KMS-11 (cell line): ENCODE results near the gene SEC14L3.

ENCODE experiments used
- H2AFZ ChIP-seq: fragments of 200-600 bp; sonication (generic); 2 replicates; pipeline ENCODE4 v1.6.1; 2016; ENCODE audit warnings: antibody characterized with exemption, mixed run types, low read depth
- H3K27ac ChIP-seq: fragments of 200-600 bp; sonication (generic); 2 replicates; pipeline ENCODE4 v1.6.1; 2016; ENCODE audit warnings: mild to moderate bottlenecking, mixed run types
- H3K27me3 ChIP-seq: fragments of 200-600 bp; sonication (generic); 2 replicates; pipeline ENCODE4 v1.6.1; 2017; ENCODE audit warnings: mild to moderate bottlenecking, low read depth, mixed run types, moderate library complexity; ENCODE audit not compliant: insufficient read depth
- H3K36me3 ChIP-seq: fragments of 200-600 bp; sonication (generic); 2 replicates; pipeline ENCODE4 v1.6.1; 2017; ENCODE audit warnings: mild to moderate bottlenecking, mixed run types; ENCODE audit not compliant: insufficient read depth
- H3K4me1 ChIP-seq: fragments of 200-600 bp; sonication (generic); 2 replicates; pipeline ENCODE4 v1.6.1; 2016; ENCODE audit warnings: mild to moderate bottlenecking, low read depth, mixed run types; ENCODE audit not compliant: poor library complexity, severe bottlenecking
- H3K4me2 ChIP-seq: fragments of 200-600 bp; sonication (generic); 2 replicates; pipeline ENCODE4 v1.7.0; 2016; ENCODE audit warnings: mild to moderate bottlenecking, mixed run types
- H3K4me3 ChIP-seq: fragments of 200-600 bp; sonication (generic); IDR thresholded peaks from 2 replicates; pipeline ENCODE4 v1.6.1; 2017; ENCODE audit warnings: low read depth, low read length, mixed read lengths; ENCODE audit not compliant: insufficient read depth
- H3K79me2 ChIP-seq: fragments of 200-600 bp; sonication (generic); 2 replicates; pipeline ENCODE4 v1.6.1; 2016; ENCODE audit warnings: low read depth, mixed run types; ENCODE audit not compliant: insufficient read depth
- H3K9ac ChIP-seq: fragments of 200-600 bp; sonication (generic); 2 replicates; pipeline ENCODE4 v1.6.1; 2016; ENCODE audit warnings: mild to moderate bottlenecking, mixed run types
- H4K20me1 ChIP-seq: fragments of 200-600 bp; sonication (generic); 2 replicates; pipeline ENCODE4 v1.6.1; 2016; ENCODE audit warnings: mild to moderate bottlenecking, mixed run types; ENCODE audit not compliant: insufficient read depth
- CTCF ChIP-seq: fragments of 200-600 bp; sonication (generic); conservative IDR thresholded peaks from 2 replicates; pipeline ENCODE4 v1.6.1; 2017; ENCODE audit warnings: low read depth, mild to moderate bottlenecking, antibody characterized with exemption, low read length, moderate library complexity, mixed read lengths

SEC14L3 gene

GRCh38 chr22:30508216-30508615, 36.4 kb upstream of the SEC14L3 start:
- no peak overlapping the region for H3K9ac ChIP-seq
- H4K20me1 ChIP-seq: no peaks in the 10 kb centered on the region
- H3K27me3 ChIP-seq: no peaks in the 10 kb centered on the region; the same call in 1 of the 2 replicates
- H3K4me3 ChIP-seq: no peak overlapping the region
- H3K27ac ChIP-seq: no peak overlapping the region
- no peaks in the 10 kb centered on the region for H3K79me2 ChIP-seq
- no peak for TF ChIP-seq CTCF
- no peak overlapping the region for H2AFZ ChIP-seq
- H3K4me2 ChIP-seq: no peak overlapping the region
- H3K4me1 ChIP-seq: no peaks in the 10 kb centered on the region
- no peaks in the 10 kb centered on the region for H3K36me3 ChIP-seq

- H3K4me3 ChIP-seq: no peak overlapping the region
- H3K27me3 ChIP-seq: no peaks in the 10 kb centered on the region
- no peak overlapping the region for H3K9ac ChIP-seq
- H3K36me3 ChIP-seq: no peaks in the 10 kb centered on the region
- no peaks in the 10 kb centered on the region for H4K20me1 ChIP-seq
- H3K27ac ChIP-seq: no peak overlapping the region
- no peaks in the 10 kb centered on the region for H3K4me1 ChIP-seq
- no peak for TF ChIP-seq CTCF
- H3K79me2 ChIP-seq: no peaks in the 10 kb centered on the region
- H3K4me2 ChIP-seq: no peak overlapping the region
- no peak overlapping the region for H2AFZ ChIP-seq
These were observed 35.9 kb upstream of the SEC14L3 start for GRCh38 chr22:30507670-30508069.

DNA sequence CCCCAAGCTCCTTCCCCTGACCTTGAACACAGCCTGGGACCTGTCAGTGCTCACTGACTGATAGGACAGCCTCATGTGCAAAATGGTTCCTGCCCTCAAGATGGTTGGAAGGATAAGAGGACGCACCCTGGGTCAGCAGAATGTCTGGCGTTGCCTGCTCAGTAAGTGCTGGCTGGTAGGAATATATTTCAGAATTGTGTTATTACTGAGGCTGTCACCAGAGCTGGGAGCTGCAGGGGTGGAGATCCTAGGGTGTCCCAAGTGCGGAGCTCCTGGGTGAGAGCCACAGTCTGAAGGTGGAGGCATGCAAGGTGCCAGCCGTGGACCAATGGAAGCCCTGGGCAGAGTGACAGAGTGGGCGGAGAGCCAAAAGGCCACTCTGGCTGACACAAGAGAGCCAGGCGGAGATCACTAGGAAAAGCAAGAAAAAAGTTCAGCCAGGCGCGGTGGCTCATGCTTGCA, 34.7 kb upstream of the SEC14L3 start:
- H3K4me2 ChIP-seq: no peak overlapping the region
- no peaks in the 10 kb centered on the region for H3K79me2 ChIP-seq
- no peak overlapping the region for H3K27ac ChIP-seq
- no peak overlapping the region for H3K4me3 ChIP-seq
- H3K9ac ChIP-seq: no peak overlapping the region
- H3K27me3 ChIP-seq: no peaks in the 10 kb centered on the region; the same call in 1 of the 2 replicates
- H3K36me3 ChIP-seq: no peaks in the 10 kb centered on the region
- H2AFZ ChIP-seq: no peak overlapping the region
- H3K4me1 ChIP-seq: no peaks in the 10 kb centered on the region
- no peaks in the 10 kb centered on the region for H4K20me1 ChIP-seq
- TF ChIP-seq CTCF: no peak

GRCh38 chr22:30503551-30503950, 31.7 kb upstream of the SEC14L3 start:
- Histone ChIP-seq H3K4me1 (no peaks in the 10 kb centered on the region), H2AFZ (no peak overlapping the region), H4K20me1 (no peaks in the 10 kb centered on the region), H3K9ac (no peak overlapping the region), H3K36me3 (no peaks in the 10 kb centered on the region), H3K79me2 (no peaks in the 10 kb centered on the region), H3K27ac (no peak overlapping the region), H3K27me3 (peaks cover 2% of the 10 kb centered on the region; the same call in 1 of the 2 replicates), H3K4me3 (no peak overlapping the region), H3K4me2 (no peak overlapping the region)
- TF ChIP-seq CTCF: no peak
